Stimulated activated CD4-positive, alpha-beta T cell treated with anti-CD3 and anti-CD28 coated beads, Interleukin-2, amount 100 ng/mL, for 48 hours (primary cell): ENCODE results near the gene TLR6.

Experiments used
- DNase-seq, 2 donors: peaks; one replicate each; pipeline ENCODE4 v3.0.0-alpha.2; 2020

Gene TLR6

GRCh38 chr4:38868059-38868960 is 11.7 kb upstream of the TLR6 start:
- no peak for DNase-seq

DNA sequence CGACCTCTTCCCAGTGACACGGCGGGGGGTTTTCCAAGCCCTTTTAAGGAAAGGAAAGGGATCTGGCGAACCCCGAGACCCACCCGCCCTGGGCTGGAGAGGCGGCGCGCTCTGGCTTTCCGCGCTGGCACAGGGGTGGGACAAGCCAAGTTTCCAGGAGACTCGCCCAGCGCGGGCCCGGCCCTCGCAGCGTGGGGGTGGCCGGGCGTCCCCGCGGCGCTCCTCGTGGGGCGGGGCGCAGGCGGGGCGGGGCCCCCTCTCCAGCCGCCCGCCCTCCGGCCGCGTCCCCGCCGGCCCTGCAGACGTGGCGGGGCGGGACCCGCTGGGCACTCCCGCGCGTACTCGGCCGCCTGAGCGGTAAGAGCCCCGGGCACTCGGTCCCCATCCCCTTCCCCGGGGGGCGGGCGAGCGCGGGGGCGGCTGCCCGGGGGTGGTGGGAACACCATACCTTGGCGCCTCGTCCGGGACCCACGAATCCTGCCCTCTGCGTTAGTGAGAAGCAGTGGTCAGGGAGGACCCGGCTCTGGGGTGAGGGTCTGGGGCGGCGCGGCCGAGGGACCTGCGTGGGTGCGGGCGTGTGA is 11.0 kb upstream of the TLR6 start, which contains the start of gene FAM114A1:
Gene FAM114A1, plus strand, starts transcription at position 329 of the 581 bp plus-strand sequence. CDS start 10,273 bp downstream, outside the sequence.
- peak in 1 of 2 donors; percentile 16 for DNase-seq

- no peak for DNase-seq
These were observed 10.4 kb upstream of the TLR6 start for GRCh38 chr4:38866973-38867477.

- DNase-seq: no peak
These were observed 8.8 kb upstream of the TLR6 start for GRCh38 chr4:38865445-38865844.

- no peak for DNase-seq
These were observed 5.2 kb upstream of the TLR6 start for GRCh38 chr4:38861791-38862190.

- DNase-seq: peak; percentile 51 to 63
These were observed 4.3 kb upstream of the TLR6 start for GRCh38 chr4:38860788-38861424.

DNA sequence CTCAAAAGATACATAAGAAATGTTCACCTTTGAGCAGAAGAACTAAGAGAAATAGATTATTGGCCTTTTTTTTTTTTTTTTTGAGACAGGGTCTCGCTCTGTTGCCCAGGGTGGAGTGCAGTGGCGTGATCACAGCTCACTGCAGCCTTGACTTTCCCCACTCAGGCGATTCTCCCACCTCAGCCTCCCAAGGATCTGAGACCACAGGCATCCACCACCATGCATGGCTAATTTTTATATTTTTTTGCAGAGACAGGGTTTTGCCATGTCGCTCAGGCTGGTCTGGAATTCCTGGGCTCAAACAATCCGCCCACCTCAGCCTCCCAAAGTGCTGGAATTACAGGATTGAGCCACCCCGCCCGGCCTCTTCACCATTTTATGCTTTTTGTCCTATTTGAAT is 2.9 kb upstream of the TLR6 start:
- DNase-seq: no peak

DNA sequence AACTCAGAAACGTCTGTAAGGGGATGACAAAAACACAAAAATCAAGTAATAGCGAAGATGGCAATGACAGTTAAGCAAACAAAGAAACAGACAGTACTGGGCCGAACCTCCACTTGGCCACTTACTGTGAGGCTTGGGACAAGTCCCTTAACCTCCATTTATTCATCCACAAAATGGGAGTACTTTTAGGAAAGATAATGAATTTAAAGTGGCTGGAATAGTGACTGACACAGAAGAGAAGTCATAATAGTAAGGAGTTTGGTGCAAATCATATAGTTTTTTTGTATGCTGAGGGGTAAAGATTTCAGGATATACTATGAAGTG is 1.4 kb upstream of the TLR6 start:
- DNase-seq: no peak

DNA sequence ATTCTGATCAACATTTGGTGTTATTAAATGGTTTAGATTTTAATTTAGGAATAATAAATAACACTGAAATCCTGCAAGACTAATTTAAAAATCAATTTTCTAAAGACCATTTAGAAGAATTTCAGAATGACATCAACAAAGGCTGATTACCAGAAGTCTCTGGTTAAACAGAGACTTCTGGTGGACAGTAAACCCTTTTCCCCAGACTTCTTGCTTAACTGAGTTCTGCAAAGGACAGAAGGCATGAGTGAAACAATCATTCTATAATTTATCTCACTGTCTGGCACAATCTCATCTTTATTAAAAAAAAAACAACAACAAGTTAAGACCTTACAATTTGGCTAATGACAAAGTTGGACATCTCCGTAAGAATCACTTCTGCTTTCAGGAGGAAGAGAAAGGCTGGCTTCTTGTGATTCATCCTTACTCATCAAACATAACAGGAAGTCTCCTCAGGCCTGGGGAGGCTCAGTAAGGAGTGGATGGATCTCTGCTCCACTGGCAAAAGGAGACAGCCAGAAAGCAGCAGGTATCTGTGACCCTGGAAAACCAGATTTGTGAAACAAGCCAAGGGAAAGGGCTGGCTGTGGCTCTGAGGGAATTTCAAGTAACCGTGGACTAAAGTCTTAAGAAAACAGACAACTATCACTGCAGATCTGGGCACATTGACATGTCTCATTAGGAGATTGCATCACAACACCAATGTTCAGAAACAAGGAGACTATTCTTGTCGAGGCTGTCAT is 908 bp upstream of the TLR6 start:
- peak; percentile 16 to 29 for DNase-seq

- no peak for DNase-seq
These were observed 571 bp downstream of the TLR6 start for GRCh38 chr4:38856046-38856445.

GRCh38 chr4:38855466-38855865 is 1.2 kb downstream of the TLR6 start:
- no peak for DNase-seq

- no peak for DNase-seq
These were observed 10.6 kb downstream of the TLR6 start for GRCh38 chr4:38846015-38846414.

- no peak for DNase-seq
These were observed 13.6 kb downstream of the TLR6 start for GRCh38 chr4:38842994-38843393.

DNA sequence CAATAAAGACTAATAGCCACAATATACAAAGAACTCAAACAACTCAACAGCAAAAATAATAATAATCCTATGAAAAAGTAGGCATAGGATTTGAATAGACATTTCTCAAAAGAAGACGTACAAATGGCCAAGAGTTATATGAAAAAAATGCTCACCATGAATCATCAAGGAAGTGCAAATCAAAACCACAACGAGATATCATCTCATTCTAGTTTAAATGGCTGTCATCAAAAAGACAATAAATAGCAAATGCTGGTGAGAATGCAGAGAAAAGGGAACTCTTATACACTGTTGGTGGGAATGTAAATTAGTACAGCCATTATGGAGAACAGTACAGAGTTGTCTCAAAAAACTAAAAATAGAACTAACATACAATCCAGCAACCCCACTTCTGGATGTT is 18.8 kb downstream of the TLR6 start:
- DNase-seq: no peak

- no peak for DNase-seq
These were observed 19.3 kb downstream of the TLR6 start for GRCh38 chr4:38837334-38837733.

GRCh38 chr4:38834570-38834969 is 22.0 kb downstream of the TLR6 start:
- no peak for DNase-seq

- DNase-seq: no peak
These were observed 23.7 kb downstream of the TLR6 start for GRCh38 chr4:38832624-38833528.

GRCh38 chr4:38832206-38832605 is 24.4 kb downstream of the TLR6 start:
- DNase-seq: no peak

GRCh38 chr4:38831653-38832052 is 25.0 kb downstream of the TLR6 start:
- no peak for DNase-seq

DNA sequence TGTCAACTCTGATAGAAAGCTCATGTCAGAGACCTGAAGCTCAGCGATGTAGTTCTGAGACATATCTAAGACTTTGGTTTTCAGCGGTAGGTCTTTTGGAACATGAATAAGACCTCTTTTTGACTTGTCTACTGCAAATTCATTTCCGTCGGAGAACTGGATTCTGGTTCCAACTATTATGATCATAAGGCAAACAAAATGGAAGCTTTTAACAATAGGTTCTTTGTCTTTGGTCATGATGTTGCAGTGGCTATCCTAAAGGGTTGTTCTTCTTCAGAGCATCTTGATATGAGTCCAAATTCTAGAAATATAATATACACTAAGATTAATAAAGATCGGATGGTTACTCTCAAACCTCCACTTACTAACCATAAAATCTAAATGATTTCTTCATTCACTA is 27.4 kb downstream of the TLR6 start:
- DNase-seq: no peak

- no peak for DNase-seq
These were observed 32.9 kb downstream of the TLR6 start for GRCh38 chr4:38823766-38824165.

DNA sequence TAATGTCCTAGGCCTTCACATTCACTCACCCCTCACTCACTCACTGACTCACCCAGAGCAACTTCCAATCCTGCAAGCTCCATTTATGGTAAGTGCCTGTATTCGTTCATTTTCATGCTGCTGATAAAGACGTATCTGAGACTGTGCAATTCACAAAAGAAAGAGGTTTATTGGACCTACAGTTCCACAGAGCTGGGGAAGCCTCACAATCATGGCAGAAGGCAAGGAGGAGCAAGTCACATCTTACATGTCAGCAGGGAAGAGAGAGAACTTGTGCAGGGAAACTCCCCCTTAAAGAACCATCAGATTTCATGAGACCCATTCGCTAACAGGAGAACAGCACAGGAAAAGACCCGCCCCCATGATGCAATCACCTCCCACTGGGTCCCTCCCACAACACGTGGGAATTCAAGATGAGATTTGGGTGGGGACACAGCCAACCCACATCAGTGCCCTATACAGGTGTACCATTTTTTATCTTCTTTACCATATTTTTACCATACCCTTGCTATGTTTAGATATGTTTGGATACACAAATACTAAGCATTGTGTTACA is 33.8 kb downstream of the TLR6 start:
- DNase-seq: no peak
